OCI-LY3 (cell line): ENCODE data around the gene TMEM129.

ENCODE experiments used
- H2AFZ ChIP-seq: fragments of 200-600, 300-600 bp; shearing (Covaris generic); 2 replicates; pipeline ENCODE4 v1.6.0; 2014; ENCODE audit warnings: antibody characterized with exemption, low read depth, low read length
- H3K27ac ChIP-seq: fragments of 200-600, 300-600 bp; sonication (generic); 2 replicates; pipeline ENCODE4 v1.5.1; 2014; ENCODE audit warnings: mild to moderate bottlenecking, low read length, moderate library complexity, mixed read lengths
- H3K27me3 ChIP-seq: fragments of 200-600, 300-600 bp; sonication (generic); 2 replicates; pipeline ENCODE4 v1.6.1; 2014; ENCODE audit warnings: low read depth, low read length, mixed read lengths
- H3K36me3 ChIP-seq: fragments of 200-600, 300-600 bp; sonication (generic); replicated peaks from 2 replicates; pipeline ENCODE3; 2014; ENCODE audit warnings: low read depth, low read length, mixed read lengths
- H3K4me1 ChIP-seq: fragments of 300-600, 200-600 bp; sonication (generic); 2 replicates; pipeline ENCODE4 v1.6.1; 2014; ENCODE audit warnings: low read length, mixed read lengths
- H3K4me2 ChIP-seq: fragments of 200-600, 300-600 bp; sonication (generic); 2 replicates; pipeline ENCODE4 v1.6.1; 2014; ENCODE audit warnings: low read length, mixed read lengths
- H3K4me3 ChIP-seq: fragments of 300-600, 200-600 bp; sonication (generic); 2 replicates; pipeline ENCODE4 v1.5.1; 2014; ENCODE audit warnings: antibody characterized with exemption, mild to moderate bottlenecking, low read length, moderate library complexity
- H3K79me2 ChIP-seq: fragments of 300-600, 200-600 bp; shearing (Covaris generic); 2 replicates; pipeline ENCODE4 v1.6.1; 2014; ENCODE audit warnings: mild to moderate bottlenecking, low read length, mixed read lengths
- H3K9ac ChIP-seq: fragments of 300-600, 200-600 bp; shearing (Covaris generic); 2 replicates; pipeline ENCODE4 v1.6.0; 2014; ENCODE audit warnings: mild to moderate bottlenecking, low read length, moderate library complexity
- H3K9me3 ChIP-seq: fragments of 200-600, 300-600 bp; shearing (Covaris generic); 2 replicates; pipeline ENCODE4 v1.6.1; 2014; ENCODE audit warnings: low read length, mixed read lengths; ENCODE audit not compliant: insufficient read depth
- H4K20me1 ChIP-seq: fragments of 200-600, 300-600 bp; sonication (generic); 2 replicates; pipeline ENCODE4 v1.6.1; 2016; ENCODE audit warnings: low read length, mixed read lengths; ENCODE audit not compliant: insufficient read depth
- CTCF ChIP-seq: fragments of 200-600, 300-600 bp; sonication (generic); IDR thresholded peaks from 2 replicates; pipeline ENCODE4 v1.5.1; 2014; ENCODE audit warnings: antibody characterized with exemption, low read length, low read depth
- EZH2phosphoT487 ChIP-seq: fragments of 200-600 bp; shearing (Covaris generic); IDR thresholded peaks from 2 replicates; pipeline ENCODE4 v1.6.1; 2018; ENCODE audit warnings: antibody characterized with exemption, mixed run types, low read depth

The TMEM129 gene

GRCh38 chr4:1751155-1751918 lies 30.2 kb upstream of the TMEM129 start:
- Histone ChIP-seq H3K9me3 (no peaks in the 10 kb centered on the region), H4K20me1 (no peaks in the 10 kb centered on the region), H3K79me2 (no peaks in the 10 kb centered on the region), H3K4me2 (no peak overlapping the region), H3K4me1 (peaks cover 21% of the 10 kb centered on the region), H3K9ac (no peak overlapping the region), H2AFZ (no peak overlapping the region), H3K27ac (no peak overlapping the region), H3K36me3 (no peaks in the 10 kb centered on the region), H3K27me3 (no peaks in the 10 kb centered on the region), H3K4me3 (no peak overlapping the region)
- TF ChIP-seq CTCF (no peak), EZH2phosphoT487 (no peak)

- Histone ChIP-seq H3K27me3 (no peaks in the 10 kb centered on the region), H3K9ac (no peak overlapping the region), H3K79me2 (no peaks in the 10 kb centered on the region), H3K36me3 (peaks cover 4% of the 10 kb centered on the region), H3K9me3 (no peaks in the 10 kb centered on the region), H3K4me2 (no peak overlapping the region), H3K27ac (no peak overlapping the region), H4K20me1 (no peaks in the 10 kb centered on the region), H2AFZ (no peak overlapping the region), H3K4me1 (peaks cover 21% of the 10 kb centered on the region), H3K4me3 (no peak overlapping the region)
- no peak for TF ChIP-seq CTCF
- TF ChIP-seq EZH2phosphoT487 = no peak
Measured at GRCh38 chr4:1750381-1751154, 29.4 kb upstream of the TMEM129 start.

GRCh38 chr4:1749826-1750225 lies 28.7 kb upstream of the TMEM129 start:
- H3K4me1 ChIP-seq = peaks cover 21% of the 10 kb centered on the region

More at GRCh38 chr4:1749826-1750225, 28.7 kb upstream of the TMEM129 start:
- no peaks in the 10 kb centered on the region for H3K79me2 ChIP-seq
- H3K27ac ChIP-seq = no peak overlapping the region
- H3K4me3 ChIP-seq = no peak overlapping the region
- no peak overlapping the region for H2AFZ ChIP-seq
- no peak overlapping the region for H3K4me2 ChIP-seq
- H3K36me3 ChIP-seq = peaks cover 8% of the 10 kb centered on the region
- H4K20me1 ChIP-seq = no peaks in the 10 kb centered on the region
- no peaks in the 10 kb centered on the region for H3K27me3 ChIP-seq
- no peak for TF ChIP-seq EZH2phosphoT487
- no peak for TF ChIP-seq CTCF
- no peak overlapping the region for H3K9ac ChIP-seq
- no peaks in the 10 kb centered on the region for H3K9me3 ChIP-seq
